MM.1S (cell line): ENCODE data around the gene TRAPPC4.

Source experiments
- CTCF ChIP-seq: fragments of 300-600 bp; sonication (generic); IDR thresholded peaks from 2 replicates; pipeline ENCODE4 v1.5.1; 2016; ENCODE audit warnings: antibody characterized with exemption, low read length, mixed read lengths
- EZH2phosphoT487 ChIP-seq: fragments of 300-600 bp; sonication (generic); IDR thresholded peaks from 2 replicates; pipeline ENCODE4 v1.6.1; 2018; ENCODE audit warnings: antibody characterized with exemption, low read length

- TF ChIP-seq CTCF (no peak), EZH2phosphoT487 (no peak)
Measured at GRCh38 chr11:119011476-119012053, 7.0 kb upstream of the TRAPPC4 start.
